ENCODE data around the gene KCNJ11. TPM values are rescaled to one million over a fixed set of nuclear protein-coding genes. Genes with fewer than 3 reads are reported as not detected.

The KCNJ11 gene
- total and polyA plus RNA-seq, 2 experiments from 2014 or later, result not detected

GRCh38 chr11:17347676-17348075 lies 40.8 kb downstream of the KCNJ11 start:
- no peaks in the 10 kb centered on the region for H3K79me2 ChIP-seq (ENCODE audit: insufficient read depth)
- H3K4me2 ChIP-seq (ENCODE audit: unreplicated experiment), result no peak overlapping the region
- in situ Hi-C loops (cut with MboI), result no loop called here
- H3K9me3 ChIP-seq (ENCODE audit: low read depth), result no peaks in the 10 kb centered on the region
- no peak overlapping the region for H2AFZ ChIP-seq
- H3K9me2 ChIP-seq (ENCODE audit: insufficient read depth), result no peaks in the 10 kb centered on the region
- no peak overlapping the region for H3K9ac ChIP-seq
- no peaks in the 10 kb centered on the region for H3K27me3 ChIP-seq (replicated peaks; ENCODE audit: insufficient read depth)
- H3K36me3 ChIP-seq (ENCODE audit: low read depth), result no peaks in the 10 kb centered on the region
- peak; percentile 52 for DNase-seq
- WGBS, 2 experiments (ENCODE audit: low coverage in 1 of 2, low lambda C conversion rate in 2 of 2, missing lambda C conversion rate in 2 of 2), result 15 to 21% methylated on average over 1 of the region's 1 CpG
- no peaks in the 10 kb centered on the region for H4K20me1 ChIP-seq (ENCODE audit: insufficient read depth)
- H3F3A ChIP-seq (ENCODE audit: insufficient read depth), result peaks cover 25% of the 10 kb centered on the region
- peaks cover 13% of the 10 kb centered on the region for H3K4me1 ChIP-seq (ENCODE audit: insufficient read depth)
- no peak overlapping the region for H3K4me3 ChIP-seq
- H3K27ac ChIP-seq, result no peak overlapping the region
- TF ChIP-seq EZH2phosphoT487 (IDR thresholded peaks at IDR 0.05; ENCODE audit: insufficient read depth, low read depth), result no peak
- no peak for TF ChIP-seq EZH2 (IDR thresholded peaks at IDR 0.05; ENCODE audit: insufficient read depth, poor library complexity, severe bottlenecking)

GRCh38 chr11:17343907-17344306 lies 44.6 kb downstream of the KCNJ11 start:
- Histone ChIP-seq H3F3A (ENCODE audit: insufficient read depth) (peaks cover 15% of the 10 kb centered on the region), H4K20me1 (ENCODE audit: insufficient read depth) (no peaks in the 10 kb centered on the region), H3K27ac (peak overlapping the region; percentile 59), H3K4me1 (ENCODE audit: insufficient read depth) (peaks cover 8% of the 10 kb centered on the region), H3K4me2 (ENCODE audit: unreplicated experiment) (peak overlapping the region; percentile 34), H3K4me3 (no peak overlapping the region), H2AFZ (no peak overlapping the region), H3K9me3 (ENCODE audit: low read depth) (no peaks in the 10 kb centered on the region), H3K79me2 (ENCODE audit: insufficient read depth) (no peaks in the 10 kb centered on the region), H3K9ac (peak overlapping the region; percentile 45), H3K36me3 (ENCODE audit: low read depth) (no peaks in the 10 kb centered on the region), H3K9me2 (ENCODE audit: insufficient read depth) (no peaks in the 10 kb centered on the region), H3K27me3 (replicated peaks; ENCODE audit: insufficient read depth) (no peaks in the 10 kb centered on the region)
- no peak for TF ChIP-seq EZH2 (IDR thresholded peaks at IDR 0.05; ENCODE audit: insufficient read depth, poor library complexity, severe bottlenecking)
- no peak for TF ChIP-seq EZH2phosphoT487 (IDR thresholded peaks at IDR 0.05; ENCODE audit: insufficient read depth, low read depth)
- peak; percentile 93 for DNase-seq
- in situ Hi-C loops (cut with MboI), result no loop called here
- 18 to 27% methylated on average over 1 of the region's 1 CpG for WGBS, 2 experiments (ENCODE audit: low coverage in 1 of 2, low lambda C conversion rate in 2 of 2, missing lambda C conversion rate in 2 of 2)

GRCh38 chr11:17343257-17343656 lies 45.2 kb downstream of the KCNJ11 start:
- 90 to 98% methylated on average over 2 of the region's 2 CpGs for WGBS, 2 experiments (ENCODE audit: low coverage in 1 of 2, low lambda C conversion rate in 2 of 2, missing lambda C conversion rate in 2 of 2)
- H3K79me2 ChIP-seq (ENCODE audit: insufficient read depth), result no peaks in the 10 kb centered on the region
- no peaks in the 10 kb centered on the region for H3K27me3 ChIP-seq (replicated peaks; ENCODE audit: insufficient read depth)
- H3F3A ChIP-seq (ENCODE audit: insufficient read depth), result peaks cover 15% of the 10 kb centered on the region
- no peak overlapping the region for H2AFZ ChIP-seq
- H3K9me3 ChIP-seq (ENCODE audit: low read depth), result no peaks in the 10 kb centered on the region
- H3K4me2 ChIP-seq (ENCODE audit: unreplicated experiment), result no peak overlapping the region
- peak overlapping the region; percentile 45; the same call in 1 of the 2 replicates for H3K9ac ChIP-seq
- in situ Hi-C loops (cut with MboI), result no loop called here
- peak; percentile 13 for DNase-seq
- no peaks in the 10 kb centered on the region for H3K36me3 ChIP-seq (ENCODE audit: low read depth)
- H3K4me1 ChIP-seq (ENCODE audit: insufficient read depth), result peaks cover 8% of the 10 kb centered on the region
- no peak overlapping the region for H3K4me3 ChIP-seq
- no peaks in the 10 kb centered on the region for H3K9me2 ChIP-seq (ENCODE audit: insufficient read depth)
- no peak for TF ChIP-seq EZH2phosphoT487 (IDR thresholded peaks at IDR 0.05; ENCODE audit: insufficient read depth, low read depth)
- no peak for TF ChIP-seq EZH2 (IDR thresholded peaks at IDR 0.05; ENCODE audit: insufficient read depth, poor library complexity, severe bottlenecking)
- no peaks in the 10 kb centered on the region for H4K20me1 ChIP-seq (ENCODE audit: insufficient read depth)
- peak overlapping the region; percentile 59 for H3K27ac ChIP-seq

Other genes with a start within 250 kb of the KCNJ11 start
- gene PIK3C2A, start 180.7 kb downstream of the KCNJ11 start, total RNA-seq (2014; rRNA removed; shearing (Covaris generic)), result 25.7 and 31.8 TPM in 2 replicates
- gene PIK3C2A, start 180.7 kb downstream of the KCNJ11 start, polyA plus RNA-seq (2016; fragmentation: Nextera tagmentation; extraction: Ambion mirVana), result 14.2 and 14.5 TPM in 2 replicates
- gene NUCB2, start 111.9 kb downstream of the KCNJ11 start, total RNA-seq (2014; rRNA removed; shearing (Covaris generic)), result 71.5 and 95.0 TPM in 2 replicates
- 232 and 246 TPM in 2 replicates for gene NUCB2, start 111.9 kb downstream of the KCNJ11 start, polyA plus RNA-seq (2016; fragmentation: Nextera tagmentation; extraction: Ambion mirVana)
- gene NCR3LG1, start 36.9 kb downstream of the KCNJ11 start, total RNA-seq (2014; rRNA removed; shearing (Covaris generic)), result 1.3 and 5.1 TPM in 2 replicates
- 0.83 and 1.0 TPM in 2 replicates for gene NCR3LG1, start 36.9 kb downstream of the KCNJ11 start, polyA plus RNA-seq (2016; fragmentation: Nextera tagmentation; extraction: Ambion mirVana)
- gene ABCC8, start 88.2 kb upstream of the KCNJ11 start, total RNA-seq (2014; rRNA removed; shearing (Covaris generic)), result not detected in 2 replicates
- gene ABCC8, start 88.2 kb upstream of the KCNJ11 start, polyA plus RNA-seq (2016; fragmentation: Nextera tagmentation; extraction: Ambion mirVana), result not detected in 2 replicates
- gene USH1C, start 155.8 kb upstream of the KCNJ11 start, total RNA-seq (2014; rRNA removed; shearing (Covaris generic)), result not detected in 2 replicates
- gene USH1C, start 155.8 kb upstream of the KCNJ11 start, polyA plus RNA-seq (2016; fragmentation: Nextera tagmentation; extraction: Ambion mirVana), result not detected in 2 replicates
- not detected in 2 replicates for gene OTOG, start 158.6 kb upstream of the KCNJ11 start, total RNA-seq (2014; rRNA removed; shearing (Covaris generic))
- gene OTOG, start 158.6 kb upstream of the KCNJ11 start, polyA plus RNA-seq (2016; fragmentation: Nextera tagmentation; extraction: Ambion mirVana), result not detected in 2 replicates